GM19397 (cell line): Measurements from ENCODE around the gene SDHB.

Source experiments
- ATAC-seq: cut with Tn5 transposase; IDR thresholded peaks from one replicate; pipeline ENCODE4 v1.9.1; 2021; ENCODE audit warnings: mild to moderate bottlenecking, moderate library complexity; ENCODE audit not compliant: unreplicated experiment

SDHB gene

DNA sequence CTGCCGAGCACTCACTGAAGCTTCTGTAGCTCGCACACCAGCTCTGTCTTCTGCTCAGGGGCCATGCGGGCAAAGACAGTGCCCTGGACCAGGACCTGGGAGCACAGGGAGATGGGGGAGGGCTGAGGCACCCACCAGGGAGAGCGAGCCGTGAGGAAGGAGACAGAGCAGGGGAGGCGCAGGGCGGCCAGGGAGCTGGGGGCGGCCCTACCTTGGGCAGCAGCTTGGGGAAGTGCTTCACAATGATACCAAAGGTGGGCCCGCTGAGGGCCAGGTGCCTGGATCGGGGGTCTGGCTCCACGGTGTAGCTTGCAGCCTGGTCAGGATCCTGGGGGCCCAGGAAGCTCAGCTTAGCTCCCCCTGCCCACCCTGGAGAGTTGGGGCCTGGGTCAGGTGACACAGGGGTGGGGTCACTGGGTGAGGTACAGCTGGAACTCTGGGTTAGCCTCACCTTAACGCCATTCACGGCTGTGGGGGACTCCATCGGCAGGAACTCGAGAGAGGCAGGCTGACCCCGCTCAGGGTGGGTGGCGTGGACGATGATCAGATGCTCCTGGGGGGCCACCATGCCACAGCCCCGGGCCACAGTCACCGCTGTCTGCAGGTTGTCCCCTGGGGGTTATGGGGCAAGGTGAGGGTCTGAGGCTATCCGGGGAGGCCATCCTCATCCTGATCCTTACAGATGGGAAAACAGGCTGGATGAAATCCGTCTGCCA lies 64.0 kb downstream of the SDHB start:
- ATAC-seq = no peak

DNA sequence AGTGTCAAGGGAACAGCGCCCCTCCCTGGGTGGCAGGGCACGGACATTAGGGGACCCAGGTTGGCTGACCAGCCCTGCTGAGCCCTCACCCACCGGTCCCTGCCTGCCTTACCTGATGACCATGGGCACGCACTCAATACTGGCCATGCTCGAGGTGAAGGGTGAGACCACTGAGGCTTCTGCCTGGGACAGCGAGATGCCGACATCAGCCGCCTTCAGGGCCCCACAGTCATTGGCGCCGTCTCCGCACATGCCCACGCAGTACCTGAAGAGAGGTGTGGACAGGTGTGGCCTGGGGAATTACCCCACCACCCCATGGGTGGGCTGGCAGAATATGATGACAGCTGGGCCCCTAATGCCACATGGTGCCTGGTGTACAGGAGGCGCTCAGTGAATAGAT lies 65.6 kb downstream of the SDHB start:
- no peak for ATAC-seq

DNA sequence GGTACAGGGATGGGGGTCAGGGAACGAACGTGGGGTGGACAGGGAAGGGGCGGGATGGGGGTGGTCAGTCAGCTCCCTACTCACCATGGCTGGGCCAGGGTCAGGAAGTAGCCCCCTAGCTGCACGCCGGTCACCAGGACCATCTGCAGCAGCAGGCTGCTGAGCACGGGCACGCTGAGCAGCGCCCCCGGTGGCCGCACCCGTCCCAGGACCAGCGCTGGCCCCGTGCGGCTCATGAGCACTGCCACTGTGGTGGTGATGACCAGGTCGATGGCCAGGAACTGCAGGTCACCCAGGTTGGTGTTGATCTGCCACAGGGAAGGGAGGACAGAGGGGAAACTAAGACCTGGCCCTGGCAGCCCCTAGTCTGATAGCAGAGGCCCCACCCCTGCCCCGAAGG lies 66.9 kb downstream of the SDHB start:
- ATAC-seq = no peak

DNA sequence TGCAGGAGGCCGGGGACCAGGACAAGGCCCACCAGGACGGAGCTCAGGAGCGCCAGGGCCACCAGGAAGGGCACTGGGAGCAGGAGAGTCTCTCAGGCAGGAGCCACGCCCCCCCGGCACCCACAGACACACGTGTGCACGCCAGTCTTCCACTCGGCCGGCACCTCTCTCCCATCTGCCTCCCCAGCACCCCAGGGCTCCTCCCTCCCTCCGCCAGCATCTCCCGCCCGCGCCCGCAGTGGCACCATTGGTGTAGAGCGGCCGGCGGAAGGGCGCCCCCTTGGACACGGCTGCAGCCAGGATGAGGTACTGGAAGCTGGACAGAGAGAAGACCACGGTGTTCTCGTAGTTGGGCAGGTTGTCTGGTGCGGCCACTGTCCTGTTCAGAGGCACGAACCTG lies 67.3 kb downstream of the SDHB start:
- no peak for ATAC-seq

DNA sequence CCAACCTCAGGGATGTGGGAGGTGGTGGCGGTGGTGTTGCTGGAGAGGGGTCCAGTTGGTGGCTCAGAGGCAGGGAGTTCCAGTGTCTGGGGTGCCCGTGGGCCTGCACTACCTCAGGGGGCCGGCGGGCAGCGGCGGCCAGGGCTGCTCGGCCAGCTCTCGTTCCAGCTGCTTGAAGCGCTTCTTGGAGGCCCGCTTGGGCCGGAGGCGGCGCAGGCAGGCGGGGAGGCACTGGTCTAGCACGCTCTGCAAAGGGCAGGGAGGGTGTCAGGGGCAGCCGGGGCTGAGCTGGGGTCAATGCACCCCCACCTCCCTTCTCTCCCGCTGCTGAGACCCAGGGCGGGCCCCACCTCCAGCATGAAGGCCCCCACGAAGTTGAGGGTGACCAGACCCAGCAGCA lies 67.7 kb downstream of the SDHB start:
- ATAC-seq = no peak

DNA sequence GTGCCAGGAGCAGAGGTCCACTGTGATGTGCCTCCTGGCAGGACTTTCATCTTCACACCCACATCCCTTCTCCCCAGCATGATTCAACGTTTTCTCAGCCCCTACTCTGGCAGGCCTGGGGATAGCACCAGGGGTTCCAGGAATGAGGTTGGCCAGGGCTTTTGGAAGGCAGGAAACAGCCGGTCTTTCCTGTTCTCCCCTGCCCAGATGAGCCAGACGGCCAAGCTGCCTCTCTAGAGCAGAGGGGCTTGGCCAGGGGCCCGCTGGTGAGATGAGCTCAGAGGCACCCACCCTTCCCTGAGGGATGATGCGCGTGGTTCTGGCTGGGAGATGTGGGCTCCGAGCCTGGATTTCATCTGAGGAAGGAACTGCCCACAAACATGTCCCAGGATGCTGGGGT lies 69.1 kb downstream of the SDHB start:
- ATAC-seq = no peak

- no peak for ATAC-seq
Measured at GRCh38 chr1:16983649-16984048, 70.2 kb downstream of the SDHB start.

- no peak for ATAC-seq
Measured at GRCh38 chr1:16982902-16983301, 70.9 kb downstream of the SDHB start.

GRCh38 chr1:16981269-16981849 lies 72.5 kb downstream of the SDHB start:
- no peak for ATAC-seq

DNA sequence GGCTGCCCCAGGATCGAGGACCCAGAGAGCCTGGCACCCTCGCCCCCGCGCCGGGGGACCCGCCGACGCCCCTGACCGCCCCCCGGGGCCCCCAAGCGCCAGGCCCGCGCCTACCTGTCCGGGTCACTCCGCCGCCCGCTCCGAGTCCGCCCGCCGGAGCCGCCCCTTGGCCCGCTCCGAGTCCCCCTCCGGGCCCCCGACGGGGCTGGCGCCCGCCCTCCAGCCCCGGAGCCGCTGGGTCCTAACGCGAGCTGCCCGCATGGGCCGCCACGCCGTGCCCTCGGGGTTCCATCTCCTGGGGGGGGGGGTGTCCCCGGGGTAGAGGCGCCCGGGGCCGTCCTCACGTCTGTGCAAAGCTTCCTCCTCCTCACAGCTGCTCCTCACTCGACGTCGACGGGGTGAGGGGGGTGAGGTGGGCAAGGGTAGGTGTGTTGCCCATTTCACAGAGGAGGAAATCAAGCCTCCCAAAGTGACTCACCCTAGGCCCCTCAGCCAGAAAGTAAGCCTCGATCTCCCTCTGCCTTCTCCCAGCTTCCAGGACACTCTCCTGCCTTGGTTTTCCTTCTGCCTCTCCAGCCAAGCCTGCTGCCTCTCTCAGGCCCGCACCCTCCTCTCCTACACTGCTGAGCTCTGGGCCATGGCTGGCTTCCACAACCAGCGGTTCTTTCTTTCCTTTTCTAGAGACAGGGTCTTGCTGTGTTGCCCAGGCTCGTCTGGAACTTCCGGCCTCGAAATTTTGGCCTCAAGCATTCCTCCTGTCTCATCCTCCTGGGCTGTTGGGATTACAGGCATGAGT lies 73.2 kb downstream of the SDHB start, which contains the start of gene MFAP2:
TSS of gene MFAP2 (minus strand) at position 148 of the 796 bp plus-strand sequence. CDS start 2,347 bp downstream, outside the sequence.
- no peak for ATAC-seq

GRCh38 chr1:16979475-16980327 lies 74.1 kb downstream of the SDHB start:
- ATAC-seq = no peak

GRCh38 chr1:16978567-16979474 lies 75.0 kb downstream of the SDHB start:
- ATAC-seq = no peak

DNA sequence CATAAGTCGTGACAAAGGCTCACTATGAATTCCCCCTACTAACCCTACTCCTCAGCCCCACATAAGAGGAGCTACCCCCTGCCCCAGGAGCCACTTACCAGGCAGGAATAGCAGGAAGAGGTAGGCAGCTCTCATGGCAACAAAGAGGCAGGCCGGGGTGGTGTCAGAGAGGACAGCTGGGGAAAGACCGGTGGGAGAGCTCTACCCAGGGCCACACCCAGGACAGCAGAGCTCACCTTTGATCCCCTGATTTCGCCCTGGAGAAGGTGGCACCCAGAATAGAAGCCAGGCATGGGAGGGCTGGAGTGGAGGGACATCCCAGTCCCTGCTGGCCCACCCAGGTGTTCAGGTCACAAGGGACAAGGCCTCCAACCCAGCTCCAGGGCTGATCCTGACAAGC lies 75.7 kb downstream of the SDHB start:
- no peak for ATAC-seq

DNA sequence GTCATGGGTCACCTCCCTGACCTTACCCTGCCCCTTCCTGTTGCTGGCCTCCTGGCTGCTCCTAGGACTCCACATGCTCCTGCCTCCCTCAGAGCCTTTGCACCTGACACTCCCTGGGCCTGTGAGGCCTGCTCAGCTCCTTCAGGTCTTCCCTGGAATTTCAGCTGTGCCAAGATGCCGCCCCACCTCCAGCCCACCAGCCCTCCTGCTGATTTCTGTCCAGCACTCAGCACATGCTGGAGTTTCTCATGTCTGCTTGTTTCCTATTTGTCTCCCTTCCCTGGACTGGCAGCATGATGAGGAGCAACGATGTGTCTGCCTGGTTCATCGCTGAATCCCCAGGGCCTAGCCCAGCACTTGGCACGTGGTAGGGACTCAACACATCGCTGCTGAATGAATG lies 76.5 kb downstream of the SDHB start:
- no peak for ATAC-seq

- ATAC-seq = no peak
Measured at GRCh38 chr1:16976966-16977365, 76.9 kb downstream of the SDHB start.

GRCh38 chr1:16975838-16976237 lies 78.0 kb downstream of the SDHB start:
- no peak for ATAC-seq

DNA sequence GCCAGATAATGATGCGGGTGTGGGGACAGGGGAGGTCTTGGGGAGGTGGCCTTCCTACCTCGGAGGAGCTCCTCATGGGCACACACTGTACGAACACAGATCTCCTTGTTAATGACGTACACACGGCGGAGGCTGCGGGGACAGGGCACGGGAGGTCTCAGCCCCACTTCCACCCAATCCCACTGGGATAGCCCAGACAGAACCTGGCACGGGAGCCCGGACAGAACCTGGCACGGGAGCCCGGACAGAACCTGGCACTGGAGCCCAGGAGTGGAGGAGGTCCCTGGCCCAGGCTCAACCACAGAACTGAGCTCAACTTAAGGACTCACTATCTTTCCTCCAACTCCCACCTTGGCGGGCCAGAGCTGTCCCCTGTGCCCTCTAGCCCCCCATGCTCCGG lies 78.6 kb downstream of the SDHB start:
- ATAC-seq = no peak

- ATAC-seq = no peak
Measured at GRCh38 chr1:16973215-16973614, 80.6 kb downstream of the SDHB start.

- ATAC-seq = no peak
Measured at GRCh38 chr1:16972189-16972895, 81.5 kb downstream of the SDHB start.
